Hippocampal formation (tissue), 2 donors: ENCODE results near the gene FAM20A.

ENCODE experiments used
- DNase-seq, 2 donors: peaks; one replicate each; lab custom pipeline; 2025; lab: John Stamatoyannopoulos, UW

FAM20A gene

GRCh38 chr17:68608515-68609130, 7.5 kb upstream of the FAM20A start:
- no peak for DNase-seq

GRCh38 chr17:68606451-68607307, 5.5 kb upstream of the FAM20A start:
- DNase-seq, result no peak

- DNase-seq, result no peak
These were observed 4.7 kb upstream of the FAM20A start for GRCh38 chr17:68605914-68606313.

- DNase-seq, result no peak
These were observed 2.5 kb upstream of the FAM20A start for GRCh38 chr17:68603656-68604055.

GRCh38 chr17:68603027-68603426, 1.9 kb upstream of the FAM20A start:
- DNase-seq, result no peak

GRCh38 chr17:68602289-68602688, 1.1 kb upstream of the FAM20A start:
- no peak for DNase-seq

GRCh38 chr17:68601565-68602288, 560 bp upstream of the FAM20A start:
- no peak for DNase-seq

- DNase-seq, result peak in 1 of 2 donors; percentile 8
These were observed 868 bp downstream of the FAM20A start for GRCh38 chr17:68600067-68600930.

- DNase-seq, result no peak
These were observed 1.6 kb downstream of the FAM20A start for GRCh38 chr17:68599552-68600066.

- DNase-seq, result no peak
These were observed 2.1 kb downstream of the FAM20A start for GRCh38 chr17:68599091-68599490.

GRCh38 chr17:68598545-68598961, 2.6 kb downstream of the FAM20A start:
- DNase-seq, result no peak

GRCh38 chr17:68598074-68598473, 3.1 kb downstream of the FAM20A start:
- DNase-seq, result no peak

GRCh38 chr17:68596411-68596945, 4.7 kb downstream of the FAM20A start:
- no peak for DNase-seq

GRCh38 chr17:68595986-68596385, 5.2 kb downstream of the FAM20A start:
- DNase-seq, result no peak

GRCh38 chr17:68595496-68595895, 5.7 kb downstream of the FAM20A start:
- no peak for DNase-seq

GRCh38 chr17:68594552-68594951, 6.6 kb downstream of the FAM20A start:
- DNase-seq, result no peak

- DNase-seq, result no peak
These were observed 8.2 kb downstream of the FAM20A start for GRCh38 chr17:68592682-68593641.

GRCh38 chr17:68592009-68592408, 9.2 kb downstream of the FAM20A start:
- DNase-seq, result no peak

- no peak for DNase-seq
These were observed 9.6 kb downstream of the FAM20A start for GRCh38 chr17:68591583-68591982.

- DNase-seq, result no peak
These were observed 12.1 kb downstream of the FAM20A start for GRCh38 chr17:68589086-68589485.
